MM.1S (cell line): ENCODE results near the gene PCDH9.

Source experiments
- EZH2 ChIP-seq: fragments of 300-600 bp; sonication (generic); optimal IDR thresholded peaks from 2 replicates; pipeline ENCODE3; 2017; ENCODE audit warnings: low read depth, mild to moderate bottlenecking, antibody characterized with exemption, low read length, mixed read lengths
- EZH2phosphoT487 ChIP-seq: fragments of 300-600 bp; sonication (generic); IDR thresholded peaks from 2 replicates; pipeline ENCODE4 v1.6.1; 2018; ENCODE audit warnings: antibody characterized with exemption, low read length
- TF ChIP-seq, protein P1 (sequence below): fragments of 300-600 bp; sonication (generic); IDR thresholded peaks from 2 replicates; pipeline ENCODE4 v1.5.1; 2016; ENCODE audit warnings: antibody characterized with exemption, low read length, mixed read lengths

DNA sequence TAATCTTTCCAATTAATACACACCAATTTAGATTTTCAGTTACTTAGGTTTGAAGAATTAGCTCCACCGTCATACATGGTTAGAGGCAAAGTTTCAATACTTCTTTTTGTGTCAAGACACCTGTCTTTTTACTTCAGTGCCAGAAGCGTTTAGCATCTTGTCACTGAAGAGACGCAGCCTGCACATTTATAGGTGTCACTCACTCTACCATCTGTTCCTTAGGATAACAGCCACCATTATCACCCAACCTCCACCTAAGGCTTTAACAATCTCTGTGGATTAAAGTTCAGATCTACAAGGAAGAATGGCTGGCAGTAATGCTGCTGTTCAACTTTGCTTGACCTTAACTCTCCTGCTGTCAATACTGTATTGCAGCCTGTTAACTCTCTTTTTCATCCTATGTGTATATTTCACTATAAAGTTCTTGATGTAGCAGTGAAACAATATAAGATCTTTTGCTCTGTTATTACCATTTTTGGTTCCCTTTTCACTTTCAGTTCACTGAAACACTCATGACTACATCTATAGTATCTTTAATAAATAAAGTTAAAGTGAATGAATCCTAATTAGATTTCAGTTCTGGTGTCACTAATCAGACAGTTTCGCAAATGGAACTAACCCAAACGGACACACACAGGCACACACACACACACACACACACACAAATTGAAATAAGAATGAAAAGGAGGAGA is 435.6 kb downstream of the PCDH9 start:
- TF ChIP-seq, protein P1, sequence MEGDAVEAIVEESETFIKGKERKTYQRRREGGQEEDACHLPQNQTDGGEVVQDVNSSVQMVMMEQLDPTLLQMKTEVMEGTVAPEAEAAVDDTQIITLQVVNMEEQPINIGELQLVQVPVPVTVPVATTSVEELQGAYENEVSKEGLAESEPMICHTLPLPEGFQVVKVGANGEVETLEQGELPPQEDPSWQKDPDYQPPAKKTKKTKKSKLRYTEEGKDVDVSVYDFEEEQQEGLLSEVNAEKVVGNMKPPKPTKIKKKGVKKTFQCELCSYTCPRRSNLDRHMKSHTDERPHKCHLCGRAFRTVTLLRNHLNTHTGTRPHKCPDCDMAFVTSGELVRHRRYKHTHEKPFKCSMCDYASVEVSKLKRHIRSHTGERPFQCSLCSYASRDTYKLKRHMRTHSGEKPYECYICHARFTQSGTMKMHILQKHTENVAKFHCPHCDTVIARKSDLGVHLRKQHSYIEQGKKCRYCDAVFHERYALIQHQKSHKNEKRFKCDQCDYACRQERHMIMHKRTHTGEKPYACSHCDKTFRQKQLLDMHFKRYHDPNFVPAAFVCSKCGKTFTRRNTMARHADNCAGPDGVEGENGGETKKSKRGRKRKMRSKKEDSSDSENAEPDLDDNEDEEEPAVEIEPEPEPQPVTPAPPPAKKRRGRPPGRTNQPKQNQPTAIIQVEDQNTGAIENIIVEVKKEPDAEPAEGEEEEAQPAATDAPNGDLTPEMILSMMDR: no peak
- TF ChIP-seq EZH2 (no peak), EZH2phosphoT487 (no peak)
